Hepatocyte (in vitro differentiated cells): ENCODE measurements around the gene KRTAP2-1. TPM values are rescaled to one million over a fixed set of nuclear protein-coding genes. Genes with fewer than 3 reads are reported as not detected.

Source experiments
- DNase-seq: peaks from one replicate; pipeline ENCODE4 v3.0.0-alpha.2; 2016; ENCODE audit warnings: low spot score
- H2AFZ ChIP-seq: fragments of 200-600 bp; sonication (generic); 2 replicates; pipeline ENCODE4 v1.6.0; 2016; ENCODE audit warnings: antibody characterized with exemption, mild to moderate bottlenecking
- H3K27ac ChIP-seq: fragments of 200-600 bp; sonication (generic); 2 replicates; pipeline ENCODE4 v1.5.1; 2016; ENCODE audit warnings: mild to moderate bottlenecking
- H3K27me3 ChIP-seq: fragments of 200-600 bp; sonication (generic); 2 replicates; pipeline ENCODE4 v1.6.1; 2016
- H3K36me3 ChIP-seq: fragments of 200-600 bp; sonication (generic); replicated peaks from 2 replicates; pipeline ENCODE4 v1.5.1; 2016; ENCODE audit warnings: low read depth; ENCODE audit not compliant: insufficient read depth
- H3K4me1 ChIP-seq: fragments of 200-600 bp; sonication (generic); 2 replicates; pipeline ENCODE4 v1.5.1; 2016; ENCODE audit warnings: mild to moderate bottlenecking, moderate library complexity; ENCODE audit not compliant: insufficient read depth
- H3K4me2 ChIP-seq: fragments of 200-600 bp; sonication (generic); 2 replicates; pipeline ENCODE4 v1.6.0; 2016
- H3K4me3 ChIP-seq: fragments of 200-600 bp; sonication (generic); 2 replicates; pipeline ENCODE4 v1.5.1; 2016; ENCODE audit warnings: mild to moderate bottlenecking
- H3K79me2 ChIP-seq: fragments of 200-600 bp; sonication (generic); 2 replicates; pipeline ENCODE4 v1.6.0; 2017; ENCODE audit warnings: mild to moderate bottlenecking
- H3K9me2 ChIP-seq: fragments of 200-600 bp; sonication (generic); replicated peaks from 2 replicates; pipeline ENCODE4 v1.6.0; 2017; ENCODE audit warnings: mild to moderate bottlenecking; ENCODE audit not compliant: insufficient read depth
- H3K9me3 ChIP-seq: fragments of 200-600 bp; sonication (generic); 2 replicates; pipeline ENCODE4 v1.5.1; 2016; ENCODE audit warnings: low read depth, mild to moderate bottlenecking
- H4K20me1 ChIP-seq: fragments of 200-600 bp; sonication (generic); 2 replicates; pipeline ENCODE4 v1.6.0; 2016; ENCODE audit warnings: mild to moderate bottlenecking; ENCODE audit not compliant: insufficient read depth, poor library complexity, severe bottlenecking
- EZH2 ChIP-seq: fragments of 200-600 bp; sonication (generic); IDR thresholded peaks from 2 replicates; pipeline ENCODE4 v1.6.1; 2016; ENCODE audit warnings: antibody characterized with exemption, mild to moderate bottlenecking, borderline replicate concordance
- EZH2phosphoT487 ChIP-seq: fragments of 200-600 bp; sonication (generic); IDR thresholded peaks from one replicate; pipeline ENCODE4 v1.6.1; 2018; ENCODE audit warnings: antibody characterized with exemption, mild to moderate bottlenecking, low read depth, moderate library complexity; ENCODE audit not compliant: unreplicated experiment, severe bottlenecking
- WGBS: methylation state at CpG from one replicate; pipeline ENCODE4 v1.1.6; 2016; ENCODE audit warnings: low lambda C conversion rate; ENCODE audit errors: missing lambda C conversion rate; 5-methylcytosine and 5-hydroxymethylcytosine counted together
- polyA plus RNA-seq: library from polyadenylated mRNA; unstranded; fragments of >200 nt; fragmentation: Nextera tagmentation; extraction: Ambion mirVana; gene quantifications from 2 replicates; pipeline ENCODE4 v1.2.1, GENCODE V29; 2016
- total RNA-seq: library from RNA; depleted of rRNA; stranded (reverse); fragments of >200 nt; gene quantifications from 2 replicates; pipeline ENCODE4 v1.2.3, GENCODE V29; 2014
- TF ChIP-seq, protein P1 (sequence below): fragments of 200-600 bp; sonication (generic); IDR thresholded peaks from 2 replicates; pipeline ENCODE4 v1.5.1; 2016; ENCODE audit warnings: antibody characterized with exemption, mild to moderate bottlenecking; ENCODE audit not compliant: poor library complexity

Gene KRTAP2-1
- total and polyA plus RNA-seq, 2 experiments from 2014 or later: not detected

DNA sequence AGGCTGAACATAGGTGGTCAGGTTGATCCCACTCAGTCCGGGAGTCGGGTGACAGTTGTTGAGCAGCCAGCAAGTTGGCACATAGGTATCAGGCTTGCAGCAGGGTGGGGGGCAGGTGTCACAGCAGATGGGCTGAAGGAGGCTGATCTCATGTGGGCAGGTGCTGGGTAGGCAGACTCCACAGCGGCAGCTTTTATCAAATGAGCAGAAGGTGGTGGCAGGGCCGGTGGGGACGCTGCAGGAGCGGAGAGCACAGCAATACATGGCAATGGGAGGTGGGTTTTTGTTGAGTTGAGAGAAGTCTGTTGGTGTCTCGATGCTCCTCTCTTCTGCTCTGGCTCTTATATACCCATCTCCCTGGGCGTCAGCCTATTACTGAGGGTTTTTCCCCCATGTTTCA lies 38.3 kb downstream of the KRTAP2-1 start, which contains the start of gene KRTAP3-1:
TSS of gene KRTAP3-1 (minus strand) at position 318 of the 400 bp plus-strand sequence. CDS start at position 264, 54 bp downstream.
- no peak for DNase-seq
- Histone ChIP-seq H3K4me2 (no peak within 1 kb of the TSS), H3K4me1 (peaks cover 6% of the 10 kb centered on the region), H3K9me3 (no peaks in the 10 kb centered on the region), H3K27ac (no peak within 1 kb of the TSS), H3K9me2 (no peaks in the 10 kb centered on the region), H3K27me3 (no peaks in the 10 kb centered on the region), H2AFZ (no peak within 1 kb of the TSS), H3K4me3 (no peak within 1 kb of the TSS), H4K20me1 (no peaks in the 10 kb centered on the region), H3K36me3 (no peaks in the 10 kb centered on the region), H3K79me2 (no peaks in the 10 kb centered on the region)
- TF ChIP-seq, protein P1, sequence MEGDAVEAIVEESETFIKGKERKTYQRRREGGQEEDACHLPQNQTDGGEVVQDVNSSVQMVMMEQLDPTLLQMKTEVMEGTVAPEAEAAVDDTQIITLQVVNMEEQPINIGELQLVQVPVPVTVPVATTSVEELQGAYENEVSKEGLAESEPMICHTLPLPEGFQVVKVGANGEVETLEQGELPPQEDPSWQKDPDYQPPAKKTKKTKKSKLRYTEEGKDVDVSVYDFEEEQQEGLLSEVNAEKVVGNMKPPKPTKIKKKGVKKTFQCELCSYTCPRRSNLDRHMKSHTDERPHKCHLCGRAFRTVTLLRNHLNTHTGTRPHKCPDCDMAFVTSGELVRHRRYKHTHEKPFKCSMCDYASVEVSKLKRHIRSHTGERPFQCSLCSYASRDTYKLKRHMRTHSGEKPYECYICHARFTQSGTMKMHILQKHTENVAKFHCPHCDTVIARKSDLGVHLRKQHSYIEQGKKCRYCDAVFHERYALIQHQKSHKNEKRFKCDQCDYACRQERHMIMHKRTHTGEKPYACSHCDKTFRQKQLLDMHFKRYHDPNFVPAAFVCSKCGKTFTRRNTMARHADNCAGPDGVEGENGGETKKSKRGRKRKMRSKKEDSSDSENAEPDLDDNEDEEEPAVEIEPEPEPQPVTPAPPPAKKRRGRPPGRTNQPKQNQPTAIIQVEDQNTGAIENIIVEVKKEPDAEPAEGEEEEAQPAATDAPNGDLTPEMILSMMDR: no peak
- no peak for TF ChIP-seq EZH2phosphoT487
- no peak for TF ChIP-seq EZH2
- 79% methylated on average over 8 of the region's 8 CpGs for WGBS

GRCh38 chr17:41004397-41004796 lies 42.7 kb downstream of the KRTAP2-1 start:
- no peak overlapping the region for H3K27ac ChIP-seq
- H3K9me3 ChIP-seq: no peaks in the 10 kb centered on the region
- no peak overlapping the region for H3K4me3 ChIP-seq
- no peaks in the 10 kb centered on the region for H4K20me1 ChIP-seq
- WGBS: 100% methylated on average over 3 of the region's 3 CpGs
- no peaks in the 10 kb centered on the region for H3K9me2 ChIP-seq
- no peaks in the 10 kb centered on the region for H3K27me3 ChIP-seq
- no peak for DNase-seq
- TF ChIP-seq EZH2: no peak
- TF ChIP-seq EZH2phosphoT487: no peak
- TF ChIP-seq, protein P1: no peak
- H3K4me1 ChIP-seq: peaks cover 8% of the 10 kb centered on the region
- H3K79me2 ChIP-seq: no peaks in the 10 kb centered on the region
- H2AFZ ChIP-seq: no peak overlapping the region
- no peak overlapping the region for H3K4me2 ChIP-seq
- no peaks in the 10 kb centered on the region for H3K36me3 ChIP-seq

DNA sequence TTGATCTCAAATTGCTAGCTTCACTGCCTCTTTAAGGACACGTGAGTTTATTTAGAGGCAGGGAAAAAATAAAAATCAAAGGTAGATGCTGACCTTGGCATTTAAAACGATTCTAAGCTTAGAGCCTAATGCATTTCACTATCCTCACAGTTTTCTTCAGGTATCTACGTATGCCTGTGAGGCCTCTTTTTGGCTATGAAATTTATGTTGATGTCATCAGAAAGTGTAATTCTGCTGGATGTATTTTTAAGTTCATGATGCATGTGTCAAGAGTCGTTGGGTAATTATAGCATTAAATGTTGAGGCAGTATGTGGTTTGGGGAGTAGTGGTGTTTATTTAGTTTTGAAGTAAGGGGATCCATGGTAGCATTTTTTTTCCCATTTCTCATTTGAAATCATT lies 43.2 kb downstream of the KRTAP2-1 start:
- DNase-seq: no peak
- Histone ChIP-seq H3K4me3 (no peak overlapping the region), H3K36me3 (no peaks in the 10 kb centered on the region), H2AFZ (no peak overlapping the region), H3K4me2 (no peak overlapping the region), H3K9me2 (no peaks in the 10 kb centered on the region), H4K20me1 (no peaks in the 10 kb centered on the region), H3K9me3 (no peaks in the 10 kb centered on the region), H3K79me2 (no peaks in the 10 kb centered on the region), H3K4me1 (peaks cover 3% of the 10 kb centered on the region), H3K27me3 (no peaks in the 10 kb centered on the region), H3K27ac (no peak overlapping the region)
- TF ChIP-seq EZH2phosphoT487 (no peak), EZH2 (no peak)
- TF ChIP-seq, protein P1: no peak
- 76% methylated on average over 4 of the region's 4 CpGs for WGBS

DNA sequence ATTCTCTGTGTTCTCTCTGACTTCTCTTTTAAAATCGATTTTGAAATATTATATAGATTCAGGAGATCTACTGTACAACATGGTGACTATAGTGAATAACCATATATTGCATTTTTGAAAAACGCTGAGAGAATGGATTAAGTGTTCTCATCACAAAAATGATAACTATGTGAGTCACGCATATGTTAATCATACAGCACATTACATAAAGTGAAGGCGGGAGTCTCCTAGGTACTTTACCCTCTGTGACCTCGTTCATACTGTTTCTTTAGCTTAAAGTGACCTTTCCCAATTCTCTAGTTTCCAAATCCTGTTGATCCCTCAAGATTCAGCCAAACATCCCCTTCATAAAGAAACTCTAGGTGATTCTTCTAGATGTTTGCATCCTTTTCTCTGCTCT lies 44.3 kb downstream of the KRTAP2-1 start:
- H4K20me1 ChIP-seq: no peaks in the 10 kb centered on the region
- no peak overlapping the region for H3K27ac ChIP-seq
- H3K9me2 ChIP-seq: no peaks in the 10 kb centered on the region
- H3K27me3 ChIP-seq: no peaks in the 10 kb centered on the region
- H3K9me3 ChIP-seq: no peaks in the 10 kb centered on the region
- DNase-seq: no peak
- no peak overlapping the region for H3K4me3 ChIP-seq
- H2AFZ ChIP-seq: no peak overlapping the region
- TF ChIP-seq, protein P1: no peak
- TF ChIP-seq EZH2 (no peak), EZH2phosphoT487 (no peak)
- H3K36me3 ChIP-seq: no peaks in the 10 kb centered on the region
- H3K4me2 ChIP-seq: no peak overlapping the region
- H3K79me2 ChIP-seq: no peaks in the 10 kb centered on the region
- WGBS: 61% methylated on average over 5 of the region's 5 CpGs
- peaks cover 3% of the 10 kb centered on the region for H3K4me1 ChIP-seq
